Measurements from ENCODE around the gene MAPKAPK2.

Gene MAPKAPK2

DNA sequence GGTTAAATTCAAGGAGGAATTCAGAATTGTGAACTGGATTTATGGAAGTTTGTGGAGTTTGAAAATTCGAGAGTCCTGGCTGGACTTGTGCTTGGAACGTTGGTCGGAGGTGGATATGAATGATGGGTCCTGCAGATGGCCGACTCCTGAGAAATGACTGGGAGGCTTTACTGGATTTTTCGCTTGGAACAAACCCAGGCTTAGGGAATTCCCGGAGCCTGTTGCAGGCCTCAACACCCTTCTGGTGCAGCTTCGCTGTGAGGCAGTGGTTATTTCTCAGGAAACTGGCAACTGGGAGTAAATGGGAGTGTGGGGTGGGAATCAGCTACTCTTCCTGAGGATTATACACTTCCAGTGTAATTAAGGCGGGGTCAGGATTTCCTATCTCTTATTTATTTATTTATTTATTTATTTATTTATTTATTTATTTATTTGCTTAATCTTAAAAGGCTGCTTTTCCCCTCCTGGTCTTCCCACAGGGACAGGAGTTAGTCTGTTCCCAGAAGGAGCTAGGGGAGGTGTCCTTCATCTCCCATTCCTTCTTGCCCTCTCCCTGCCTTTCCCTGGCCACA is 21.1 kb downstream of the MAPKAPK2 start:
- DNase-seq, result no peak

GRCh38 chr1:206706298-206706791 is 21.6 kb downstream of the MAPKAPK2 start:
- no peak for DNase-seq

DNA sequence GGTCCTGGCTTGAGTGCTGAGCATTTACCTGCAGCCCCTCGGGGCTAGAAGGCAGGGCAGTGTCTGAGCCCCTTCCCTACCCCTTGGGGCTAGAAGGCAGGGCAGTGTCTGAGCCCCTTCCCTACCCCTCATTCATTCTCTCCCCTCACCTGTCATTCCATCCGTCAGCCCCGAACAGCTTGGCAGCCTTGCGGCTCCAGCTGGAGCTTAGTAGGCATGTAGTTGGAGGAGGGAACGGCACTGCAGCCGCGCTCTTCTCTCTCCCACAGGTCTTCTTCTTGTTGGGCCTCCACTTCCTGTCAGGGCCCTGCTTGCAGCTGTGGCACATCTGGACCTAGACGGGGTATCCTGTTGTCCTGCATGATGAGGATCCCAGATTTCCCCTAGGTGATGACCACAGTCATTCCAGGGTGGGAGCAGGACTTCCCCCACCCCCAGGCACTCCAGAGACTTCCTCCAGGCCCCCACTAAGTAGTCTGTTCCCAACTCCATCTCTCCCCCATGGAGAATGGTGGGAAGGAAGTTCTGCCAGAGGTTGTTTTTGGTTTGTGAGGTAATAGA is 22.2 kb downstream of the MAPKAPK2 start:
- no peak for DNase-seq

DNA sequence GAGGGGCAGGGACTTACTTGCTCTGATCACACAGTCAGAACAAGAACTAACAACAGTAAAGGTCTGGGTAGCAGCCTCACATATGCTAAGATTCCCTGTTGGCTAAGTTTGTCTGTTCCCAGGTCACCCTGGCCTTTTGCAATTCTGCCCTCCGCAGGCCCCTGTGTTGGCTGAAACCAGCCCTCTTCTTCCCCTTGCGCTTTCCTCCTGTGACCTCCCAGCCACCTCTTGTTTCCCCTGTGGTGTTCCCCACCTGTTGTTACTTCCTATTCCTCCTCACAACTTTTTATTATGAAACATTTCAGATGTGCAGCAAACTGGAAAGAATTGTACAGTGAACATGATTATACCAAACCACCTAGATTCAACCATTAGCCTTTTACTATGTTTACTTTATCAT is 23.4 kb downstream of the MAPKAPK2 start:
- no peak for DNase-seq

DNA sequence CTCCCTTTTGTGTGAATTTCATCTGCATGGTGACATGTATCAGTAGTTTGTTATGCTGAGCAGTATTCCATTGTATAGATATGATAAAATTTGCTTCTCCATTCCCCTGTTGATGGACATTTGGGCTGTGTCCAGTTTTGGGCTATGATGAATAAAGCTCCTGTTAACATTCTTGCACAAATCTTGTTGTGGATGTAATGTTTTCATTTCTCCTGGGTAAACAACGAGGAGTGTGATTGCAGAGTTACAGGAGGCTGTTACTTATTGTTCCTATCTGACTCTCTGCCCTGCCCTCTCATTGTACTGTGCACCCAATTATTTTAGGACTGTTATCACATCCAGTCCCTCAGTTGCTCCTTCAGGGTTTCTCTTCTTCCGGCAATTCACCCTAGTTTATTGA is 24.2 kb downstream of the MAPKAPK2 start:
- DNase-seq, result no peak

DNA sequence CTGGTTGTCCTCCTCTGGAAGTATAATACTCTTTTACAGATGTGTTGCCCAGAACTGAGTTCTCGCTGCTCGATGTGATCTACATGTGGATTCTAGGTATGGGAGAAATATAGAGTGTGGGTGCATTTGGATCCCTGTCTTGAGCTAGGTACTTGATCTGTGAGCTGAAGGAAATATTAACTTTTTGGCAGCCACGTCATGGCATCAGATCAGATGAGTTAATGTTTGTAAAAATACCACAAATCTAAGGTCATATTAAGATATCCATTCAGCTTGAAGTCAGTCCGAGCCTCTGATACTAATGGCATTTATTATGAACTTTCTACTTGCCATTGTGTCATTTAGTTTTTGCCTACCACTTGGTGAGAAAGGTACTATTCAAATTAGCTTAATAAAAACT is 24.6 kb downstream of the MAPKAPK2 start:
- no peak for DNase-seq

DNA sequence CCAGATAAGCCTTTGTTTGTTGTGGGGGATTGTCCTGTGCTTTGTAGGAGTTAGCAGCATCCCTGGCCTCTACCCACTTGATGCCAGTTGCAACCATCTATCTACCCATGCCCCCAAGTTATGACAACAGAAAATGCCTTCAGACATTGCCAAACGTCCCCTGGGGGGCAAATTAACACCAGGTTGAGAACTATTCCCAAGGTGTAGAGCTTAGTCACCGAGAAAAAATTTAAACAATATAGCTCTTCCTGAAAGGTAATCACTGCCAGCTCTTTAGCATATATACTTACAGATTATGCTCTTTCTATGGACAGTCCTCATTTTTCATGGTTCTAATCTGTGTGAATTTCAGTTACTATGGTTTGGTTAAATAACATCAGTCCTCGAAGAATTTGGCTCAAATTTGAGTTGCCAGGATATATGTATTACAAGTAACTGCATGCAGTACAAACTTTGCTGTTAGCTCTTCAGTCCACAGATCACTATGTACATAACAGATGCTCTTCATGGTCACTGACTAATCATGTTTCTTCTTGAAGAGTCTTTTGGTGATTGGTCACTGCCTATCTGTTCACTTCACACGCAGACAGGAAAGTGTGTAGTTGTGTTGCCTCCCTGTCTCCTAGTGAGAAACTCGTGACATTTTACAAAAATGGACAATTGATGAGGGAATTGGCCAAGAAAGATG is 25.2 kb downstream of the MAPKAPK2 start:
- DNase-seq, result no peak

- DNase-seq, result no peak
Measured at GRCh38 chr1:206710460-206710823, 25.7 kb downstream of the MAPKAPK2 start.

- DNase-seq, result no peak
Measured at GRCh38 chr1:206713070-206713469, 28.4 kb downstream of the MAPKAPK2 start.

DNA sequence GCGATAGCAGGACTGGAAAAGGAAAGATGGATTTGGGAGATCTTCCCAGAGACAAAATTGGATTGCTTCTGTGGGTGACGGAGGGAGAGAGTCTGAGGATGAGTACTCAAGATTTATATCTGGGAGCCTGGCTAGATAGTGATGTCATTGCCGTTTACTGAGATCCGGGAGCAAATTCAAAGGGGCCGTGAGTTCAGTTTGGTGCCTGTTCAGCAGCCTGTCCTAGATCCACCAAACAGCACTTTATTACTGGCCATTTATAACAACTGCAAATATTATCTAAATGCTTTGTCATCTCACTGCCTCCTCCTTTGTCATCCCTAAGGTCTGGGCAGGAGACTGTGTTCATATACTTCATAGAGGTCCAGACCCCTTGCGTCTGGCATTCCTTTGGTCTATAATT is 29.2 kb downstream of the MAPKAPK2 start:
- DNase-seq, result no peak

- no peak for DNase-seq
Measured at GRCh38 chr1:206714331-206715058, 29.8 kb downstream of the MAPKAPK2 start.

- no peak for DNase-seq
Measured at GRCh38 chr1:206715120-206715519, 30.4 kb downstream of the MAPKAPK2 start.

GRCh38 chr1:206715552-206716158 is 30.9 kb downstream of the MAPKAPK2 start:
- DNase-seq, result no peak

DNA sequence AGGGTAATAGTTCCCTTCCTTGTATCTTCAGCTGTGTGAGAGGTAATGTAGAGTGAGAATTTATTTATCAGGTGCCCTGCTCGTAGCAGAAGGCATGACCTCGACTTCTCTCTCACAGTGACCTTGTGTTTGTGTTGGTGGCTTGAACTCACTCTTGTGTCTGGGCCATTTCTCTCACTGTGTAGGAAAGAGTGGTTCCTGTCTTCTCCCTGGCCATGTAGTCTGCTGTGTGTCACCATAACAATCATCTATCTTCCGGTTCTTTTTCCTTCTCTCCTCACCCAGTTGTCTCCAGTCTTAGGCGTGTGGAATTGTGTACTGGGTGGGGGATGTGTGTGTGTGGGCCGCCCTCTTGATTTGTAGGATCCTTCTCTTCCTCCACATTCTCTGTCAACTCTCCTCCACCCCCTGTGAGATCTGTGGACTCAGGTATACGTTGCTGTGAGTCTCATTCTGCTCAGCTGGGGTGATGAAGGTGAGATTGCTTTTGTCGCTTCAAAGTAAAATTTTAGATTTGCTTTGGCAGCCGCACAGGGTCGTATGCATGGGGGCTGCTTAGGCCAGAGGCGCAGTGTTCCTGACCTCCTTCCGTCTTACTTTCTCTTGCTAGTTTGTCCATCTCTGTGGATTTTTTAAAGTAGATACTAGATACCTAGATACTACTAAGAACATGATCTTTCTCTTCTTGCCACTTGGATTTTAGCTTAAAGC is 31.6 kb downstream of the MAPKAPK2 start:
- DNase-seq, result no peak

GRCh38 chr1:206716870-206717673 is 32.4 kb downstream of the MAPKAPK2 start:
- no peak for DNase-seq

GRCh38 chr1:206717674-206717989 is 32.9 kb downstream of the MAPKAPK2 start:
- DNase-seq, result no peak

GRCh38 chr1:206719169-206719839 is 34.6 kb downstream of the MAPKAPK2 start:
- DNase-seq, result no peak

GRCh38 chr1:206721454-206721853 is 36.7 kb downstream of the MAPKAPK2 start:
- DNase-seq, result no peak

DNA sequence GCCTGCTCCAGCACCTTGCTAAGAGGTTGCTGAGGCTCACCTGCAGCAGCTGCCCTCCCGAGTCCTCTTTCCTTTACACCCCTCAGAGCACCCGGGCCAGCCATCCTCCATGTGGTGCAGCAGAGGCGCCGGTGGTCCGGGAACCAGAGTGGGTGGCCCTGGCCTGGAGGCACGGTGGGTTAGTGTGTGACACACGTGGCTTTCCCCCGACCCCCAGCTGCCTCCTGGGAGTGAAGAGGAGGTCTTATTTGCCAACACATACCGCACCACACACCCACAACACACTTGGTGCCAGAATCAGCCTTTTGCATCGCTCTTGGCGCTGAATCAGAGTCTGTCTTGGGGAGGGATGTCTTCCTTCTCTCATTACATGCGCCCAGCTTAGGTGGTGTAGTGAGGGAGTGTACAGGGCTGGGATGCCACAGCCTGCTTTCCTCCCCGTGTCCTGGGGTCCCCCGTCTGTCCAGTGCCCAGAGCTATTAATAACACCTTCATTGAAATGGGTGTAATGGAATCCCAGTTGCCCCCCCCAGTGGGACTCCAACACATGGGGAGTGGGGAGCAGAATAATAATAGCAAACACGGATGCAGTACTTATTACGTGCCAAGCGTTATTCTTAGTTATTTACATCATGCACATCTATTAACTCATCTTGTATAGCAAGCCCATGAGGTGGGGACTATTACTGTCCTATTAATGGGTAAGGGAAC is 38.2 kb downstream of the MAPKAPK2 start:
- DNase-seq, result no peak

GRCh38 chr1:206723462-206723804 is 38.7 kb downstream of the MAPKAPK2 start:
- no peak for DNase-seq
